Gastroesophageal sphincter (tissue), 4 donors: ENCODE results near the gene UGCG. TPM values are rescaled to one million over a fixed set of nuclear protein-coding genes. Genes with fewer than 3 reads are reported as not detected.

ENCODE experiments used
- ATAC-seq: fragments of 150-250 bp; one replicate; pipeline ENCODE4 v1.9.1; 2016; ENCODE audit warnings: mild to moderate bottlenecking, moderate library complexity
- H3K27ac ChIP-seq, 4 donors: fragments of 200-600 bp; sonication (generic) in 3 of 4; 1 replicate in 3 of 4; 2 replicates in 1 of 4; pipeline ENCODE4 v1.5.1; 2016 to 2019
- H3K27me3 ChIP-seq: fragments of 200-600 bp; sonication (generic); one replicate; pipeline ENCODE4 v1.5.1; 2019
- H3K36me3 ChIP-seq, 2 donors: fragments of 200-600 bp; sonication (generic); one replicate each; pipeline ENCODE4 v1.5.1; 2019; ENCODE audit warnings: control low read depth in 1 of 2
- H3K4me1 ChIP-seq, 3 donors: fragments of 200-600 bp; sonication (generic); 1 replicate in 2 of 3; 2 replicates in 1 of 3; pipeline ENCODE4 v1.5.1; 2016 to 2019; ENCODE audit warnings: control low read depth in 2 of 3
- H3K4me3 ChIP-seq, 2 donors: fragments of 200-600 bp; sonication (generic); one replicate each; pipeline ENCODE4 v1.5.1; 2019; ENCODE audit warnings: mild to moderate bottlenecking in 1 of 2, moderate library complexity in 1 of 2
- H3K9me3 ChIP-seq, 3 donors: fragments of 200-600 bp; sonication (generic); one replicate each; pipeline ENCODE4 v1.5.1; 2017 to 2019; ENCODE audit warnings: control low read depth in 2 of 3
- CTCF ChIP-seq, 4 experiments: fragments of 200-600 bp in 2 of 4; fragments of 450-650 bp in 2 of 4; sonication (generic) in 1 of 4; IDR thresholded peaks; one replicate each; pipeline ENCODE4 v1.5.1; 2017 to 2019; ENCODE audit warnings: antibody characterized with exemption in 4 of 4, mild to moderate bottlenecking in 2 of 4, moderate library complexity in 2 of 4
- EP300 ChIP-seq: sonication (generic); formaldehyde crosslinking; IDR thresholded peaks from one replicate; pipeline ENCODE4 v1.6.1; 2017; ENCODE audit warnings: antibody characterized with exemption, mild to moderate bottlenecking
- POLR2A ChIP-seq, 2 donors: fragments of 450-650 bp; IDR thresholded peaks; one replicate each; pipeline ENCODE4 v1.6.1; 2017; ENCODE audit warnings: antibody characterized with exemption in 2 of 2, mild to moderate bottlenecking in 2 of 2, moderate library complexity in 1 of 2
- POLR2AphosphoS5 ChIP-seq: sonication (generic); formaldehyde crosslinking; IDR thresholded peaks from one replicate; pipeline ENCODE4 v1.6.1; 2017; ENCODE audit warnings: antibody characterized with exemption
- WGBS, 2 donors: methylation state at CpG; one replicate each; pipeline ENCODE4 v1.1.5; 2018; ENCODE audit warnings: low coverage in 1 of 2; 5-methylcytosine and 5-hydroxymethylcytosine counted together
- total RNA-seq, 4 donors: library from RNA; depleted of rRNA; stranded (reverse); fragments of >200 nt; gene quantifications; one replicate each; pipeline ENCODE4 v1.1.0, GENCODE V29; 2016

The UGCG gene
- total RNA-seq, 4 donors from 2014 or later, result 30.0 to 52.6 (median 43.2) TPM

GRCh38 chr9:111917980-111918379 lies 21.4 kb downstream of the UGCG start:
- WGBS, 2 donors, result 81 to 87% methylated on average over 6 to 8 of the region's 9 CpGs
- H3K4me3 ChIP-seq, result no peak overlapping the region
- ATAC-seq, result no peak
- peaks cover 0 to 20% of the 10 kb centered on the region in 2 donors for H3K36me3 ChIP-seq
- no peak overlapping the region for H3K27ac ChIP-seq
- H3K9me3 ChIP-seq, result no peaks in the 10 kb centered on the region
- no peaks in the 10 kb centered on the region for H3K27me3 ChIP-seq
- H3K4me1 ChIP-seq, result peaks cover 0 to 58% (median 5%) of the 10 kb centered on the region in 3 donors
- TF ChIP-seq CTCF (IDR thresholded peaks at IDR 0.05) (no peak), POLR2A (IDR thresholded peaks at IDR 0.05) (no peak), POLR2AphosphoS5 (no peak), EP300 (no peak)

GRCh38 chr9:111919875-111920274 lies 23.3 kb downstream of the UGCG start:
- H3K27me3 ChIP-seq, result no peaks in the 10 kb centered on the region
- no peak overlapping the region for H3K27ac ChIP-seq
- H3K4me3 ChIP-seq, result no peak overlapping the region
- WGBS, 2 donors, result 73 to 83% methylated on average over 4 of the region's 4 CpGs
- no peak for ATAC-seq
- no peak for TF ChIP-seq POLR2A (IDR thresholded peaks at IDR 0.05)
- TF ChIP-seq EP300, result no peak
- no peak for TF ChIP-seq CTCF (IDR thresholded peaks at IDR 0.05)
- TF ChIP-seq POLR2AphosphoS5, result no peak
- H3K4me1 ChIP-seq, result peaks cover 0 to 39% (median 2%) of the 10 kb centered on the region in 3 donors
- no peaks in the 10 kb centered on the region for H3K9me3 ChIP-seq
- peaks cover 0 to 20% of the 10 kb centered on the region in 2 donors for H3K36me3 ChIP-seq

GRCh38 chr9:111920531-111920930 lies 23.9 kb downstream of the UGCG start:
- ATAC-seq, result no peak
- Histone ChIP-seq H3K9me3 (no peaks in the 10 kb centered on the region), H3K27ac (no peak overlapping the region), H3K27me3 (no peaks in the 10 kb centered on the region), H3K4me1 (peaks cover 0 to 33% (median 0%) of the 10 kb centered on the region in 3 donors), H3K4me3 (no peak overlapping the region), H3K36me3 (peaks cover 0 to 25% of the 10 kb centered on the region in 2 donors)
- no peak for TF ChIP-seq POLR2A (IDR thresholded peaks at IDR 0.05)
- TF ChIP-seq POLR2AphosphoS5, result no peak
- no peak for TF ChIP-seq CTCF (IDR thresholded peaks at IDR 0.05)
- no peak for TF ChIP-seq EP300
- 89 to 93% methylated on average over 5 to 7 of the region's 7 CpGs for WGBS, 2 donors

GRCh38 chr9:111922324-111923013 lies 25.9 kb downstream of the UGCG start:
- peaks cover 0 to 38% of the 10 kb centered on the region in 2 donors for H3K36me3 ChIP-seq
- no peaks in the 10 kb centered on the region for H3K27me3 ChIP-seq
- peaks cover 0 to 17% (median 0%) of the 10 kb centered on the region in 3 donors for H3K4me1 ChIP-seq
- no peak for ATAC-seq
- H3K27ac ChIP-seq, result no peak overlapping the region
- no peak overlapping the region for H3K4me3 ChIP-seq
- no peak for TF ChIP-seq POLR2AphosphoS5
- TF ChIP-seq POLR2A (IDR thresholded peaks at IDR 0.05), result no peak
- TF ChIP-seq CTCF (IDR thresholded peaks at IDR 0.05), result no peak
- TF ChIP-seq EP300, result no peak
- no peaks in the 10 kb centered on the region for H3K9me3 ChIP-seq

- no peak for ATAC-seq
- TF ChIP-seq CTCF (IDR thresholded peaks at IDR 0.05), result no peak
- TF ChIP-seq EP300, result no peak
- TF ChIP-seq POLR2AphosphoS5, result no peak
- TF ChIP-seq POLR2A (IDR thresholded peaks at IDR 0.05), result no peak
- Histone ChIP-seq H3K4me1 (peaks cover 0 to 9% (median 0%) of the 10 kb centered on the region in 3 donors), H3K36me3 (peaks cover 0 to 45% of the 10 kb centered on the region in 2 donors), H3K27ac (no peak overlapping the region), H3K27me3 (no peaks in the 10 kb centered on the region), H3K4me3 (no peak overlapping the region), H3K9me3 (no peaks in the 10 kb centered on the region)
Observed at GRCh38 chr9:111924281-111924680, 27.7 kb downstream of the UGCG start.
